Measurements from ENCODE around the gene SIGLEC10.

SIGLEC10 gene

GRCh38 chr19:51392701-51393100, 24.7 kb downstream of the SIGLEC10 start:
- DNase-seq (ENCODE audit: low read depth) = no peak

GRCh38 chr19:51391073-51391611, 26.3 kb downstream of the SIGLEC10 start:
- DNase-seq (ENCODE audit: low read depth) = no peak

GRCh38 chr19:51389143-51389542, 28.3 kb downstream of the SIGLEC10 start:
- no peak for DNase-seq (ENCODE audit: low read depth)

GRCh38 chr19:51387924-51388389, 29.5 kb downstream of the SIGLEC10 start, which contains the start of gene LIM2:
TSS of gene LIM2 (minus strand) at chr19:51387974. CDS start at chr19:51387443, 531 bp downstream.
- DNase-seq (ENCODE audit: low read depth) = no peak

- DNase-seq (ENCODE audit: low read depth) = no peak
Measured at GRCh38 chr19:51386882-51387520, 30.4 kb downstream of the SIGLEC10 start.

- DNase-seq (ENCODE audit: low read depth) = no peak
Measured at GRCh38 chr19:51382004-51382403, 35.4 kb downstream of the SIGLEC10 start.

GRCh38 chr19:51380379-51380778, 37.1 kb downstream of the SIGLEC10 start:
- DNase-seq (ENCODE audit: low read depth) = no peak

GRCh38 chr19:51377422-51377821, 40.0 kb downstream of the SIGLEC10 start:
- no peak for DNase-seq (ENCODE audit: low read depth)

GRCh38 chr19:51375504-51376221, 41.8 kb downstream of the SIGLEC10 start:
- peak; percentile 47 for DNase-seq (ENCODE audit: low read depth)

- DNase-seq (ENCODE audit: low read depth) = peak; percentile 83
Measured at GRCh38 chr19:51372649-51373504, 44.6 kb downstream of the SIGLEC10 start, which contains the start of gene NKG7. TSS of gene NKG7 (minus strand) at chr19:51372654. CDS start at chr19:51372535, 119 bp downstream.

- DNase-seq (ENCODE audit: low read depth) = no peak
Measured at GRCh38 chr19:51372021-51372648, 45.3 kb downstream of the SIGLEC10 start.

GRCh38 chr19:51371186-51371690, 46.2 kb downstream of the SIGLEC10 start:
- DNase-seq (ENCODE audit: low read depth) = no peak

- no peak for DNase-seq (ENCODE audit: low read depth)
Measured at GRCh38 chr19:51370230-51370629, 47.2 kb downstream of the SIGLEC10 start.

GRCh38 chr19:51368366-51369282, 48.8 kb downstream of the SIGLEC10 start, which contains the start of gene CLDND2:
TSS of gene CLDND2 (minus strand) at chr19:51369003. CDS start at chr19:51368577, 426 bp downstream.
- DNase-seq (ENCODE audit: low read depth) = no peak

- peak; percentile 98 for DNase-seq (ENCODE audit: low read depth)
Measured at GRCh38 chr19:51367565-51368365, 49.7 kb downstream of the SIGLEC10 start.

GRCh38 chr19:51367255-51367564, 50.2 kb downstream of the SIGLEC10 start:
- no peak for DNase-seq (ENCODE audit: low read depth)

GRCh38 chr19:51366389-51367254, 50.8 kb downstream of the SIGLEC10 start:
- peak; percentile 92 for DNase-seq (ENCODE audit: low read depth)

GRCh38 chr19:51365965-51366388, 51.5 kb downstream of the SIGLEC10 start, which contains the start of gene ETFB:
TSS of gene ETFB (minus strand) at chr19:51366388. CDS start at chr19:51366326, 62 bp downstream.
- no peak for DNase-seq (ENCODE audit: low read depth)
